HG03558 (cell line): ENCODE data around the gene MAPKAPK3.

Experiments
- ATAC-seq: cut with Tn5 transposase; IDR thresholded peaks from one replicate; pipeline ENCODE4 v1.9.1; 2021; ENCODE audit warnings: moderate number of reproducible peaks; ENCODE audit not compliant: unreplicated experiment; ENCODE audit errors: extremely low read depth

Gene MAPKAPK3

GRCh38 chr3:50624634-50625033 is 7.7 kb downstream of the MAPKAPK3 start:
- ATAC-seq: no peak

DNA sequence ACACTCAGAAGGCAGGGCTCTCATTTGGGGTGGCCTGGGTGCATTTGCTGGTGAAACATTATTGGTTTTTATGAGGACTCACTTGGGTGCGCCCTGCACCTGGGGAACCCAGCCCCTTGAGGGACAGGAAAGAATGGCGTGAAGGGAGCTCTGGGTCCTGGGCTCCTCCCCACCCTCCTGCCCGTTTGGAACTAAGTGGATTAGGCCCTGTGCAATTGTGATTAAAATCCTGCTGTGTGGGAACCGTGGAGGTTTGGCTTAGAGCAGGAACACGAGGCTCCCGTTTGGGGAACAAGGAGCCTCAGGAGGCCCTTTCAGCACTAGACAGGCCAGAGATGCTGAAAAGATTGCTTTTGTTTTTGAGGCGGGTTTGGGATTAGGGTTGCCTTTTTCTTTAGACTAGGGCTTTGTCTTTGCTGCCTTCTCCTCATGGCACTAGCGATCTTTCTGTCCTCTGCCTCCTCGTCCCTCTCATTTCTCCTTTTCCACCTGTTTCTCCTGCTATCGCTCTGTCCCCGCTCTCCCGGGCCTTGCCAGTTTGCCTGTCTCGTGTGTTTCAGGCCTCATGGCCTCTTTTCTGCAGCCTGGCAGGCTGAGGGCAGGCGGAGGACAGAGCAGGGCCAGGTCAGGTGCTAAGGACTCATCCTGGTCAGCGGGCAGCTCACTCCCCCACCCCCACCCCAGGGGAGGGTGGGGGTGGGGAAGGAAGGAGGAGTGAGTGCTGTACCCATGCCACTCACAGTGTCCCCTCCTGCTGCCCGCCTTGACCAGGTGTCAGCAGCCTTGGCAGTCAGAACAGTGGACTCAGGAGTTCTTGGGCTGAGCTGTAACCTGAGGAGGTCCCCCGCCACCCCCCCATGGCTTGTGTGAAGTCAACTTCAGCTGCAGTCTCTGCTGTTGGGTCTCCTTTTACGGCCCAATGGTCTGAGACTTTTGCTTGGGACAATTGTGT is 8.6 kb downstream of the MAPKAPK3 start:
- ATAC-seq: no peak

- no peak for ATAC-seq
Measured at GRCh38 chr3:50626401-50626800, 9.4 kb downstream of the MAPKAPK3 start.

GRCh38 chr3:50627407-50628051 is 10.6 kb downstream of the MAPKAPK3 start:
- ATAC-seq: no peak

DNA sequence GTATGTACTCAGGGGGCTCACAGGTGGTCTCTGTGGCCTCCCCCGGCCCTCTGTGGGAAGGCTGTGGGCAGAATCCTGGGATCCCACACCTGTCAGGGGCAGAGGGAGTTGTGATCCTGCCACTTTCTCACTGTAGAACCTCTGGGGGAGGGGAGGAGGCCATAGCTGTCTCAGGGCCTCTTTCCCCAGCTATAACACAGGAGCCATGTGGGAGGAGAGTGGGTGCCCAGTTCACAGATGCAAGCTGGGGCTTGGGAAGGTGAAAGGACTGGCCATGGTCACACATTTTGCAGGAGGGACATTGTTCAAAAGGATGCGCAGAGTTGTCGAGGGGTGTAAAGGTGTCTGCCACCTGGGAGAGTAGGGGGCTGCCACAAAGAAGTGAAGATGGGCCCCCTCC is 11.7 kb downstream of the MAPKAPK3 start:
- no peak for ATAC-seq

DNA sequence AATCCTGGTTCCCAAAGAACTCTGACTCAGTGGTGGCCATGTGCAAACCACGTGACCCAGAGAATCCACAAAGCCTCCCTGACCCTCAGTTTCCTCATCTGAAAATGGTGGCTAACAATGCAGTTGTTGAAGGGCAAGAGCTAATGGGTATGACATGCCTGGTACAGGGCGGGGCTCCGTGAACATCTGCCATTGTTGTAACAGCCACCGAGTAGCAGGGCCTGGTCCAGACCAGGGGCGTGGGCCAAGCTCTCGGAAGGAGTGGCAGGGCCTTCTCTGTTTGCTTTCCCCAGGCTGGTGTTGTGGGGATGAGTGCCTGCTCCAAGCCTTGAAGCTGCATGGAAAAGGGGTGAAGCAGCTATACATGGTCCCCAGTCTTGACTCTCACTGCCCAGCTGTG is 13.4 kb downstream of the MAPKAPK3 start:
- no peak for ATAC-seq

DNA sequence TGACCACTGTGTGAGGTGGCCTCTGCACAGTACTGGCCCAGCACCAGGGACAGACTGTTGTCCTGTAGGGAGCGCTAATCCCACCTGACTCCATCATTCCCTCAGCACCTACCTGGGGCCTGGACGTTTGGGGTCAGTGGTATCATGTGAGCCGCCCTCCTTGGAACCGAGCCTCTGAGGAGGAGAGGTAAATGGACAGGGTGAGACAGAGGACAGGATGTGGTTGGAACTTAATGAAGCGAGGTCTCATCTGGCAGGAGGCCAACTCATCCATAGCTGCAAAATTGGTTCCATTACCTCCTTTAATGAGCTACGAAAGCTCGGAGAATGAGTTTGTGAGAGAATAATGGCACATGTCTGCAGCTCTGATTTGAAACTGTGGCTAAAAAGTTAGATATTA is 13.9 kb downstream of the MAPKAPK3 start:
- no peak for ATAC-seq

DNA sequence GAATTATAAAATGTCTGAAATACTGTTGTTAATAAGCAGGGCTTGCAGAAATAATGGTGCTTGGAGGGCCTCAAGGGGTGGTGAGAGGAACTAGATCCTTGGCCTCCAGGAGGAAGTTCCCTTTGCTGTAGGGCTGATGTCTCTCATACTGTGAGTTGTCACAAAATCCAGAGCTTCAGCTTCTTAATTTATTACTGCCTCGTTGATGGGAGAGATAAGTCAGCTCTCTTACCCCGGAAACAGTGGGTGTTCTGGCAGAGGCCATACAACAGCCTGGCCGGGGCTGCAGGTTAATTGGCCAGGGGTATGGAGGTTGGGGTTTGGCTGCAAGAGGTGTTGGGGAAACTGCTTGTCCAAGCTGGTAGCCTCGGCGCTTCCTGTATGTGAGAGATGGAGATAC is 15.5 kb downstream of the MAPKAPK3 start:
- ATAC-seq: no peak

GRCh38 chr3:50633230-50633790 is 16.4 kb downstream of the MAPKAPK3 start:
- no peak for ATAC-seq

DNA sequence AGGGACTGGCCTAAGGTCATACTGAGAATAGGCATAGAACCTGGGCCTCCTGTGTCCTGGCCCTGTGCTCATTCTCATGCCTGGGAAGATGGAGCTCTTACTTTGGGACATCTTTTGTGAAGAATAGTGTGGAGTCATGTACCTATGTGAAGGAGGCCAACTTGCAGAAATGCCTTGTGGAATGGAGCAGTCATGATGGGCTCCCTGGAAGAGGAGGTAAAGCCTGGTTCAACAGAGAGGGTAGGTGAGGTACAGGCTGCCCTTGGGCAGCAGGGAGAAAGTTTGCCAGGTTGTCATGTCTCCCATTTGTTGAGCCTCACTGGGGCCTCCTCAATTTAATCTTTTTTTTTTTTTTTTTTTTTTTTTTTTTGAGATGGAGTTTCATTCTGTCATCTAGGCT is 18.1 kb downstream of the MAPKAPK3 start:
- no peak for ATAC-seq

DNA sequence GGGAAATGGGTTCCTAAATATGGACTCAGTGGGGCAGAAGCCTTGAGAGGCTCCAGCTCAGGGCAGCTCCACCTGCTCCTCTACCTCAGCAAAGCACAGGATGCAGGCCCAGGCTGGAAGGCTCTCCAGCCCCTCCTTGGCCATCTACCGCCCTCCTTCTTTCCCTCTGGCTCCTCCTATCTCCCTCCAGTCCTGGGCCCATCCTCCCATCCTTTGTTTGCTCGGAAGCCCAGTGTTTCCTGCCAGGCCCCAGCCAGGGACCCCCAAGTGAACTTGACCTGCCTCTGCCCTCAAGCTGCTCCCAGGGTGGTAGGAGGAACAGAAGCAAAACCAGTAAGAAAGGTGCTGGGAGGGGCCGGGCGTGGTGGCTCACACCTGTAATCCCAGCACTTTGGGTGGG is 20.1 kb downstream of the MAPKAPK3 start:
- ATAC-seq: no peak

- no peak for ATAC-seq
Measured at GRCh38 chr3:50637945-50638344, 21.0 kb downstream of the MAPKAPK3 start.

DNA sequence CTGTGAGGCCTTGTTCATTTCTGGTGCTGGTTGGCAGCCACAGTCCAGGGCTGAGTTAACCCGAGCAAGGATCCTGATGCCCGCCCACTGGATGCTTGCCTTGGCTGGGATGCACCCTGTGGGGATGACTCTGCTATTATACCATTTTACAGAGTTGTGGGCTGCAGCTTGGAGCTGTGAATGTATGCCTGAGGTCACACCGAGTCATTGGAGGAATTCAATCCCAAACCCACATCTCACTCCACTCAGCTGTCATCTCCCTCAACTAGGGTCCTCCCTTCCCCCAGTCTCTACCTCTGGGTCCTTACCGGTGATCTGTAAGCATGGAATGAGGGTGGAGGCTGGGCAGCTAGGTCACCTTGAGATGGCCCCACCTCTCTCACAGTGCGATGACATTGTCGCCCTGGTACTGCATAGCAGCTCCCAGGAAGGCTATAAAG is 22.1 kb downstream of the MAPKAPK3 start:
- no peak for ATAC-seq

DNA sequence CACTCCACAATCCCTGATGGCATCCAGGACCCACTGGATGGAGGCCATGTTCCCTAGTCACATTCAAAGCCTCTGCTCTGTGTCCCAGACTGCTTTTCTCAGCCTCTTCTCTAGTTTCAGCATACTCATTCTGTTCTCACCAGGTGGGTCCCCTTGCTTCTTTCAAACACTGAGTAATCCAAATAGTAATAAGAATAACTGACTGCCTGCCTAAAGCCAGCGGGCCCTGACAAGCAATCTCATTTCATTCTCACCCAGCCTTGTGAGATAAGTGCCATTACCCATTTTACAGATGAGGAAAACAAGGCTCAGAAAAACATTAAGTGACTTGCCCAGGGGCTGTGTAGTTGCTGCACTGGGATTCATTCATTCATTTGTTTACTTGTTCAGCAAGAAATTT is 25.4 kb downstream of the MAPKAPK3 start:
- ATAC-seq: no peak

GRCh38 chr3:50644561-50644960 is 27.6 kb downstream of the MAPKAPK3 start:
- no peak for ATAC-seq

GRCh38 chr3:50645378-50645777 is 28.4 kb downstream of the MAPKAPK3 start:
- ATAC-seq: no peak

GRCh38 chr3:50648313-50648712 is 31.4 kb downstream of the MAPKAPK3 start:
- ATAC-seq: no peak

DNA sequence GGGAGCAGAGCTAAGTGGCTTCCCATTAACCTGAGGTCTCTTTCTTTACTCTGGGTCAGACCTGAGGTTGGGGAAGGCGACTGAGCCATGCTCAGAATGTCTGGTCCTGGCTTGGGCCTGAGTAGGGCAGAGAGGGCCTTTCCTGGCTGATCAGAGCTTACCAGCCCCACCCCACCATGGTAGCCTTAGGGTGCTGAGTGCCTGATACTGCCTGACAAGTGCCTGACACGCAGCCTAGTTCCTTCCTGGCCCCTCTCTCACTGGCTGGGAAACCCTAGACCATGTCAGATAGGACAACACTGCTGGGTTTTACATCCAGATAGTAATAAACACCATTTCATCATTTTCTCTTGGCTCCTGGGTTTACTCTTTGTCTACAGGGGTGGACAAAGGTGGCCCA is 32.0 kb downstream of the MAPKAPK3 start:
- no peak for ATAC-seq

DNA sequence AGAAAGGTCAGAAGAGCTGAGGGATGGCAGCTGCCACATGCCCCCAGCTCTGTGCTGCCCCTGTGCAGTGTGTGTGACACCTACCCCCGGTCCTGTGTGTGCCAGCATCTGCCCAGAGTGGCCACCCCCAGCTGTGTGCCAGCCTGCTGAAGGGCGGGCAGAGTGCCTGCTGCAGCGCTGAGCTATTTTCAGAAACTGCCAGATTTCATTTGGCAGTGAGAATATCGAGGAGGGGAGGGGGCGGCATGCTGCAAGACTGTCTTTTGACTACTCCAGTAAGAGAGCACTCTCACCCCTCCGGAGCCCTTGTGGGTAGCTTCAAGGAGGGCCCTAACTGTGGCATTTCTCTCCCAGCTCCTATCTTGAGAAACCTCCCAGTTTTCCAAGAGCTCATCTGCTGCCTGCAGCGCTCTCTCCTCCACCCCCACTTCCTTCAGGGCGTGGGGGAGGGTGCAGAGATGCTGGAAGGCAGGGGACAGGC is 32.5 kb downstream of the MAPKAPK3 start:
- no peak for ATAC-seq

DNA sequence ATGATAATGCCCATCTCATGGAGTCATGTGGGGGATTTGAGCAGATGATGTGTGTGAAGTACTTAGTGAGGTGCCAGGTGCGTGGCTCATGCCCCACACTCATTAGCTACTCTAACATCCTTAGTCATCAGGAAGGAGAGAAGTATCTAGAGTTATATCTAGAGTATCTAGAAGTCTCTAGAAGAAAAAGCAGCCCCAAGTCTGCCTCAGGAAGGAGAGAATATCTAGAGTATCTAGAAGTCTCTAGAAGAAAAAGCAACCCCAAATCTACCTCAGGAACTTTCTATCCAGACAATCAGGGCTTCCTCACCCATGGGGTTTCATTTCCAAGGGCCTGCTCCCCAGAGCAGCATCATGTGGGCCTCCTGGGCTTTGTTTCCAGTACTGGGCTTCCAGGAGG is 33.1 kb downstream of the MAPKAPK3 start:
- no peak for ATAC-seq

DNA sequence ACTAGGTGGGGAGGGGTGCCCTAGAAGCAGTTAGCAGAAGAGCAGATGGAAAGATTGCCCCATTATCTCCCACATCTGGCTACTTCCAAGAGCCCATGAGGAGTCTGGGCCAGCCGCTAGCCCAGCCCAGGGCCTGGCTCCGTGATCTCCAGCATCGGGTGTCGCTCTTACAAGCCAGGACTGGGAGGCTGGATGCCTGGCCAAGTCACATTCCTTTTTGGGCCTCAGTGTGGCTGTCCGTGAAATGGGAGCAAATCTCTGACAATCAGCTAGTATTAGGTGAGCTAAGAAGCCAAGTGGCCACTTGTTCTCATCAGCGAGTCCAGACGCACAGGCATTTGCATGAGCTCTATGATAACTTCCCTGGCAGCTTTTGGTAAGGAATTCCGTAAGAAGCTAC is 34.5 kb downstream of the MAPKAPK3 start:
- ATAC-seq: no peak
